ENCODE results near the gene GIPC2.
"Not testable (repeated sequence)": the region's sequence is repeated elsewhere in the genome, so short reads cannot be mapped to it uniquely, and the experiment has no call there.

Gene GIPC2

DNA sequence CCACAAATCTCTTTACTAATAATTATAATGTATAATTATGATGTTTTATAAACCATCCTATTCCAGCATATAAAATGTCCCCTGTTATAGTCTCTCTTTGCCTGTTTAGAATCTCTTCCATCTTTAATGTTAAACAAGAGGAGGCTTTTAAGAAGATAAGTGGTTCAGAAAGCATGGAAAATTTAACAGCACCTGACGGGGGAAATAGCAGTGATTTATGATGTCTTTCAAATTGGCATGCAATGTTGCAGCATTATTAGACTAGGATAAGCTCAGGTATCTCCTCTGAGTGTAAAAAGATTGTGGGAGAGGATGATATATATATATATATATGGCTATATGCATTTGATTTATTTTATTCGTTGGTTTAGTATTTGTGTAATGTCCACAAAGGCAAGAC is 24.4 kb downstream of the GIPC2 start:
- DNase-seq, result no peak

DNA sequence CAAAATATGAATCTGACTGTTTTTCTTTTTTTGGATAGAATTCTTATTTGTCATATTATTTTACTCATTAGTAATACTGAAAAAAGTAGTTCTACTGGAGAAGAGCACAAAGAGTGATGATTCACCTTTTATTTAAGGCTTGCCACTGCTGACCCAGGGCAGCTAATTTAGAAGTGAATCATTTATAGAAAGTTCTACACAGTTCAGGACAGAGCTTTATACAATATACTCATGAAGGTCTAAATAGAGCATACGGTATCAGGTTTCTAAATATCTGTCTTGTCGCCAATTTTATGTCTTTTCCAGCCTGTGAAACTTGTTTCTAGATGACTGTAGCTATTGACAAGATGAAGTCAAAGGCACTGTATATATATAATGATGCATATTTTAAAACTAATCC is 25.0 kb downstream of the GIPC2 start:
- no peak for DNase-seq

DNA sequence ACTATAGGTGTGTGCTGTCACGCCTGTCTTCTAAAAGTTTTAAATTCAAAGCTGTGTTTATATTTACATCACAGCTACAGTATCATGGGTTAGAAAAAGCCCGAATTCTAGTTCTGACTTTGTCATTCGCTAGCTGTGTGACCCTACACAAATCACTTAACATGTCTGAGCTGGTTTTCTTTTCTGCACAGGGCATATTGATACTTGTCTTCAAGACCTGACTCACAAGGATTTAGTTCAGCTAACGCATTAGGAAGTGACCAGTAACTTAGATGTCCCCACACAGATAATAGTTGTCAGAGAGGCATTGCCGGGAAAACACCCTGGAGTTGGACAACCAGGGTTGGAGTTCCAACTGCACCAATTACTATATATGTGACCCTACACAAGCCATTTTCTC is 25.9 kb downstream of the GIPC2 start:
- DNase-seq, result no peak

DNA sequence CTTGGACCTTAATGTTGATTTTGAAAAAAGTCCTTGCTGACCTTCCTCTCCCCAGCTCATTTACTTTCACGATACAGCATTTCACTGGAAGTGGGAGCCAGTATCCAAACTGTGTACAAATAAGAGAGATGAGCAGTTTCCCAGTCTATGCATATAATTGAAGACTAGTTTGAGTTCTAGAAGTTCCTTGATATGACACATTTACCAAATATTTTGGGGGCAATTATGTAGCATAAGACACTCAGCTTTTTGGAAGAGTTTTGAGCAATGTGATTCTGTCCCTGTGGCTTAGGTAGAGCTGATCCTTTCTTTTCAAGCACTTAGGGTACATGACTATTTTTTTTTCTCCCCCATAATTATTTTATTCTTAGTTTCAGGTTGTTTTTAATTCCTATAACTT is 26.4 kb downstream of the GIPC2 start:
- DNase-seq, result no peak

DNA sequence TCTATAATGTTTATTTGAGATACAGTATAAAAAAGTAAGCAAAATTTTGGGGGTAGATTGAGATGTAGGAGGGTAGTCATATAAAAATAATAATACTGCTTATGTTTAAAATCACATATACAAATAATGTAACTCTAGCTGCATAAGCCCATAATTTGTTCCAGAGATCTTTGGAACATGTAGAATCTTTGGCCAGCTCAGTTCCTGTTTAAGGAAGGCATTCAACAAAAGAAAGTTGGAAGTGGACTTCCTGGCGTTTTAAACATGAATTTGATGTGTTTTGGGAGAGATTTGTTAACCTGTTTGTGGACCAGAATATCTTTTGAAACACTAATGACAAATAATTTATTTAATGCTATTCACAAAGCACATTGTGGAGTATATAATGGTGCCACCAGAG is 27.7 kb downstream of the GIPC2 start:
- no peak for DNase-seq

- no peak for DNase-seq
Measured at GRCh38 chr1:78075621-78076020, 29.9 kb downstream of the GIPC2 start.

GRCh38 chr1:78078358-78078757 is 32.6 kb downstream of the GIPC2 start:
- no peak for DNase-seq

DNA sequence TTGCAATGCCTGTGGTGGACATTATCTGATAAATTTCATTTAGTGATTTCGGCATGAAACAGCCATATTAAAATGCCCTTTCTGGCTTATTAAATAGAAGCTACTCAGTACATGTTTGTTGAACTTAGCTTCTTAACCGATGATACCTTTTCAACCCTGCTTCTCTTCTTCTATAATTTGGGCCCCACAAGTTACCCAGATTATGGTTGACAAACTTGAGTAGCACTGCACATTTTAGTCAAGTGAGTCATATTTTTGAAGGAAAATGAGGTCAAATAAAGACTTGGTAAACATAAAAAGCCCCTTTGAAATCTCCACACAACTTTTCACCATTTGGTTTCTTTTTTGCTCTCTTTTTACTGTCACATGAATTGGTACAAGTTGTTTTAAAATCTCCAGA is 33.8 kb downstream of the GIPC2 start:
- DNase-seq, result no peak

DNA sequence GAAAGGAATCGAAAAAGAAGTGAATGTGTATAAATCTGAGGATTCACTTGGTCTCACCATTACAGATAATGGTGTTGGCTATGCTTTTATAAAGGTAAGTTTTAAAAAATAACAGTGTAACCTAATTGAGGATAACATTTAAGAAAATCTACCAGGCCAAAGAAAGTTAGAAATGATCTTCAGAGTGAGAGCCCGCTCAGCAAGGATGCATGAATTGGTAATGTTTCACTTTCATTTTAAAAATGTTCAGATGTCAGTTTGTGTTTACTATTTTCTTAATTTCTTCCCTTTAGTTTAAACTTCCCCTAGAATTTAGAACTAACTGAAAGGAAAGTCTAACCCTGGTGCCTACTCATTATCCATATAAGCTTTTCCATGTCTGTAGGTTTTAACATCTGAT is 35.0 kb downstream of the GIPC2 start:
- no peak for DNase-seq

GRCh38 chr1:78081980-78082860 is 36.5 kb downstream of the GIPC2 start:
- DNase-seq, result no peak

DNA sequence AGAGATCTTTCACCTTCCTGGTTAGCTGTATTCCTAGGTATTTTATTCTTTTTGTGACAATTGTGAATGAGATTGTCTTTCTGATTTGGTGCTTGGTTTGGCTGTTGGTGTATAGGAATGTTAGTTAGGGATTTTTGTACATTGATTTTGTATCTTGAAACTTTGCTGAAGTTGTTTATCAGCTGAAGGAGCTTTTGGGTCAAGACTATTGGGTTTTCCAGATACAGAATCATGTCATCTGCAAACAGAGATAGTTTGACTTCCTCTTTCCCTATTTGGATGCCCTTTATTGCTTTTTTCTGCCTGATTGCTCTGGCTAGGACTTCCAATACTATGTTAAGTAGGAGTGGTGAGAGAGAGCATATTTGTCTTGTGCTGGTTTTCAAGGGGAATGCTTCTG is 38.9 kb downstream of the GIPC2 start:
- not testable (repeated sequence) for DNase-seq

DNA sequence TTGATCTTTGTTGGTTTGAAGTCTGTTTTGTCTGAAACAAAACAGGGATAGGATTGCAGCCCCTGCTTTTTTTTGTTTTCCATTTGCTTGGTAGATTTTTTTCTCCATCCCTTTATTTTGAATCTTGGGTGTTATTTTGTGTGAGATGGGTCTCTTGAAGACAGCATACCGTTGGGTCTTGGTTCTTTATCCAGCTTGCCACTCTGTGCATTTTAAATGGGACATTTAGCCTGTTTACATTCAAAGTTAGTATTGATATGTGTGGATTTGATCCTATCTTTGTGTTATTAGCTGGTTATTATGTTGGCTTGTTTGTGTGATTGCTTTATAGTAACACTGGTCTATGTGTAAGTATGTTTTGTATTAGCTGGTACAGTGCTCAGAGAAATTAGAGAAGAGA is 40.9 kb downstream of the GIPC2 start:
- no peak for DNase-seq

DNA sequence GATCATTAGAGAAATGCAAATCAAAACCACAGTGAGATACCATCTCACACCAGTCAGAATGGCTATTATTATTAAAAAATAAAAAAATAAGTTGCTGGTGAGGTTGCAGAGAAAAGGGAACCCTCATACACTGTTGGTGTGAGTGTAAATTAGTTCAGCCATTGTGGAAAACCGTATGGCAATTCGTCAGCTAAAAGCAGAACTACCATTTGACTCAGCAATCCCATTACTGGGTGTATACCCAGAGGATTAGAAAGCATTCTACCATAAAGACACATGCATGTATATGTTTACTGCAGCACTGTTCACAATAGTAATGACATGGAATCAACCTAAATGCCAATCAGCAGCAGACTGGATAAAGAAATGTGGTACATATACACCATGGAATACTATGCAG is 42.2 kb downstream of the GIPC2 start:
- no peak for DNase-seq

DNA sequence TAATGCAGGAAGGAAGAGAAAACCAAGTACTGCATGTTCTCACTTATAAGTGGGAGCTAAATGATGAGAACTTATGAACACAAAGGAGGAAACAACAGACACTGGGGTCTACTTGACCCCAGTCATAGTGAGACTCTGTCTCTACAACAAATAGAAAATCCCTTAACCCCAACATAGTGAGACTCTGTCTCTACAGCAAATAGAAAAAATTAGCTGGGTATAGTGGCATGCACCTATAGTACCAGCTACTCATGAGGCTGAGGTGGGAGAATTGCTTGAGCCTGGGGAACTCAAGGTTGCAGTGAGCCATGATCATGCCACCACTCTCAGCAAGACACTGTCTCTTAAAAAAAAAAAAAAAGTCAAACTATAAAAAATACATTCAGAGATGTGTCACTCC is 42.7 kb downstream of the GIPC2 start:
- no peak for DNase-seq

DNA sequence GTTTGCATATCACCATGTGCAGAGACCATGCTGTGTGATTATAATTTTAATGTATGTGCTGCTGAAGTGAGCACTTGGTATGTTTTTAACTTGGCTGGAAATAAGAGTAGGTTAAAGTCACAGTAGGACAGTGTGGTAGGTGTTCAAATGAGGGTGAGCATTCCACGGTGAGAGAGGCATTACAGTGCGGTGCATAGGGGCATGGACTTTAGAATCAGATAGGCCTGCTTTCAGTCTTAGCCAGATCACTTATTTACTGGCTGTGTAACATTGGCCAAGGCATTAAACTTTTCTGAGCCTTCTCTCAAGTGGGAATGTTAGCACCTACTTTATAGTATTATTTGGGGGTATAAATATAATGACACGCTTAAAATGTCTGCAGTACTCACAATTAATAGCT is 43.2 kb downstream of the GIPC2 start:
- no peak for DNase-seq

- DNase-seq, result no peak
Measured at GRCh38 chr1:78090472-78091133, 44.8 kb downstream of the GIPC2 start.

DNA sequence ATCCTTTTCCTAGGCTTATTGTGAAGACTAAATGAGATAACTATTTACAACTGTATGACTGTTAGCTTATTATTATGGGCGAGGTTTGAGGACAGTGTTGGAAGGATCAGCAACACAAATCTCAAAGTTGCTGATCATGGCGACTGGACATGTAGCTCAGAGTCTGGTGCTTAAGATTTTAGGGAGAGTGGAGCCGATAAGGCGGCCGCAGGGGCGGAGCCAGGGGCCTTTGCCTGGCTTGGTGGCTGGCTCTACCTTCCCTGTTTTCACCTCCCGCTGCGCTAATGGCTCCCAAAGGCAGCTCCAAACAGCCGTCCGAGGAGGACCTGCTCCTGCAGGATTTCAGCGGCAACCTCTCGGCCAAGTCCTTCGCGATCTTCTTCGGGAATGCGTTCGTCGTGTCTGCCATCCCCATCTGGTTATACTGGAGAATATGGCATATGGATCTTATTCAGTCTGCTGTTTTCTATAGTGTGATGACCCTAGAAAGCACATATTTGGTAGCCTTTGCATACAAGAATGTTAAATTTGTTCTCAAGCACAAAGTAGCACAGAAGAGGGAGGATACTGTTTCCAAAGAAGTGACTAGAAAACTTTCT is 45.5 kb downstream of the GIPC2 start:
- DNase-seq, result no peak

DNA sequence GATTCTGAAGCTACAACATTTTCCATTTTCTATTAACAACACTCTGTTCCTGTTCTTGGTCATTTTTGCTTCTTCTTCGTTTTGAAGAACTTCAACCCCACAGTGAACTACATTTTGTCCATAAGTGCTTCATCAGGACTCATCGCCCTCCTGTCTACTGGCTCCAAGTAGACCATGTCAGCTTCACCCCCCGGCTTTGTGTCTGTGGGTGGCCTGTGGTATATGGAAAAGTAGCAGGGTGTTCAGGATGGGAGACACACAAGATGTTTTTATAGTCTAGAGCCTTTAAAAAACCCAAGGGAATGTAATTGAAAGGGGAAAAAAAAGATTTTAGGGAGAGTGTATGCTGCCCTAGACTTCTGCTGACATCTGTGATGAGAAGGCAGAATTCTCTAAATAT is 46.1 kb downstream of the GIPC2 start:
- DNase-seq, result no peak

- DNase-seq, result no peak
Measured at GRCh38 chr1:78092643-78093042, 46.9 kb downstream of the GIPC2 start.

- DNase-seq, result no peak
Measured at GRCh38 chr1:78093560-78093959, 47.8 kb downstream of the GIPC2 start.

DNA sequence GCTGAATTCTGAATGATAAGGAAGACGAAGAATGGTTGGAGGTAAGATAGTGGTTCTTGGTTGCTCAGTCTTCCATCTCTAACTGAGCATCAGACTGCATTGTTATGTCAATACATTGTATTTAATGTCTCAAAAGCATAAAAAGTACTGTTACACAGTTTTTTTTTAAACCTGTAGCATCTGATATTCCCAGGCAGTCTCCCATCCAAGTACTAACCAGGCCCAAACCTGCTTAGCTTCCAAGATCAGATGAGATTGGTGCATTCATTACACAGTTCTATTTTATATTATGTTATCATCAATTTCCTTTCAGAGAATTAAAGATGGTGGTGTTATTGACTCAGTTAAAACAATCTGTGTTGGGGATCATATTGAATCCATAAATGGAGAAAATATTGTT is 48.9 kb downstream of the GIPC2 start:
- DNase-seq, result no peak

DNA sequence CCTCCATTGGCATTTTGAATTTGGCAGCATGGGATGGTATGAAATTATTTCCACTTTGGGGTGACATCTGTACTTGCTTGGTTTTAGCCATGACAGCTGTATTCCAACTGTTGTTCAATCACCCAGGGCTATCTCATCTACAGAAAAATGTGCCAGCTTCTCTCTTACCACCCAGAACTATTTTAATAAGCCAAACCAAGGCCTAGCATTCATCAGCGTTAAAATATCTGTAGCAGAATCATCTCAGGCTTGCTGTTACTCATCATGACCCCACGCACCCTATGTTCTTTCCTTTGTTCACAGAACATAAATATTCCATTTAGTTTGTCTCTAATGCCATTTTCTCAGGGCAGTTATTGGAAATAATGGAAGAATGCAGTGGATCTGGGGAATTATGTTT is 49.8 kb downstream of the GIPC2 start:
- no peak for DNase-seq

DNA sequence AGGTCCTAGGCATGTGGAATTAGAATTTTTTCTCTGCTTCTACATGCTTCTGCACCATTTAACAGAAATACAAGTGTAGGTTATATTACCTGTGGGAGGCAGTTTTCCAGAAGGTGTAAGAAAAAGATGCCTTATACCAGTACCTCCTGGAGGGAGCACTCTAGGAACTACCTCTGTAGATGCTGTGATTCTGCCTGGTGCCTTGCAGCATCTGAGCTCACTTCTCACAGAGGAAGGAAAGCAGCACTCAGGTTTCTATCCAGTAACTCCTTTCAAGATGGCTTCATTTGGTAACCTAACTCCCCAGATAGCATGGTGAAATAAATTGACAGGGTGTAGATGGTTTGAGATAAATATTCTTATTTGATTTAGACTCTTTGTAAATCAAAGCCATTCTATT is 50.3 kb downstream of the GIPC2 start:
- DNase-seq, result no peak

- no peak for DNase-seq
Measured at GRCh38 chr1:78096976-78097375, 51.2 kb downstream of the GIPC2 start.
